HG03442 (cell line): ENCODE data around the gene PTPRN2.
"Not testable (repeated sequence)": the region's sequence is repeated elsewhere in the genome, so short reads cannot be mapped to it uniquely, and the experiment has no call there.

Experiments used
- ATAC-seq: cut with Tn5 transposase; IDR thresholded peaks from one replicate; pipeline ENCODE4 v1.9.1; 2021; ENCODE audit warnings: mild to moderate bottlenecking, moderate library complexity; ENCODE audit not compliant: unreplicated experiment

The PTPRN2 gene

DNA sequence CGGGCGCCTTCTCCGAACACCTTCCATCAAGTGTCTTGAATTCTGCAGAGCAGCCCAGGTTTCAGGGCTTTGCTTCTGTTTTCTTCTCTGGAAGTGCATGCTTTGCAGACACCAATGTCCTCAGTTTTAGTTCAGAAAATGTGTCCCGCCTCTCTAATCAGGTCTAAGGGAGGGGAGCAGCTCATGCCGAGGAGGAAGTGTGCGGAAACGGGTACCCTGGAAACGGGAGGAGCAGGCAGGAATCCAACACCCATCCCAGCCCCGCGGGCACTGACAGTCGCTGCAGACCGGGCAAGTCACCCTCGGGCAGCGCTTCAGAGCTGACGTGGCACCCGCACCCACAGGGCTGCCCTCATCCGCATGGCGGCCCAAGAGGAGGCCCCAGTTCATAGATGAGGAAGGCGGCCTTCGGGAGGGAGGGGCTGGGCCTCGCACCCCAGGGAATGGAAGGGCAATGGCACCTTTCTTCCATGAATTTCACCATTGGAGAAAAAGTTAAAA is 912.1 kb downstream of the PTPRN2 start:
- no peak for ATAC-seq

DNA sequence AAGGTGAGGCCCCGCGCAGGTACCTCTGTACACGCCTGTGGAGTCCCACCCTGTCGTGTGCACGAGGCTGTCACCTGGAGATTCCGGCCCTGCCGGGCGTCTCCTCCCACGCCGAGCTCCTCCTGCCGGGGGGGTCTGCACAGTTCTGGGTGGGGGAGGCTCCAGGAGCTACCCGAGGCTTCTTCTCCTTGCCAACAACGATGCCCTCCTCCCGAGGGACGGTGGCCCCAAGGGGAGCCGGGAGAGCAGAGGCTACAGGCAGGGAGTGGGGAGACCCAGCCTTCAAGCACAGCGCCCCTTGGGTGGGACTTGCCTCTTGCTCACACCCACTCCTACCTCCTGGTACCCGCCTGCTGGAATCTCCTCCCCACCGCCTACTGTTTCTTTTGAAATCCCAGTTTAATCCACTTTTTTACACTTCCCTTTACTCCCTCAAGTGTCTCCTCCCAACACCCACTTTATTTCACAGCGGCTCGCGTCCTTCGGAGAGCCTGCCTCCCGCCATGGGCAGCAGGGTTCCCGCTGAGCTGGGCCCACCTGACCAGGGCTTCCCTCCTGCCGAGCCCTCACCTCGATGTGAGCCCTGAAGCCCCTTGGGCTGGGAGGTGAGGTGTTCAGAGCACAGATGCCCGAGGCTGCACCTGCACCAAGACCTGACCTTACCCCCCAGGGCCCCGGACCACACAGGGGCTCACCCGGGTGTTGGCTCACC is 912.8 kb downstream of the PTPRN2 start:
- ATAC-seq = no peak

DNA sequence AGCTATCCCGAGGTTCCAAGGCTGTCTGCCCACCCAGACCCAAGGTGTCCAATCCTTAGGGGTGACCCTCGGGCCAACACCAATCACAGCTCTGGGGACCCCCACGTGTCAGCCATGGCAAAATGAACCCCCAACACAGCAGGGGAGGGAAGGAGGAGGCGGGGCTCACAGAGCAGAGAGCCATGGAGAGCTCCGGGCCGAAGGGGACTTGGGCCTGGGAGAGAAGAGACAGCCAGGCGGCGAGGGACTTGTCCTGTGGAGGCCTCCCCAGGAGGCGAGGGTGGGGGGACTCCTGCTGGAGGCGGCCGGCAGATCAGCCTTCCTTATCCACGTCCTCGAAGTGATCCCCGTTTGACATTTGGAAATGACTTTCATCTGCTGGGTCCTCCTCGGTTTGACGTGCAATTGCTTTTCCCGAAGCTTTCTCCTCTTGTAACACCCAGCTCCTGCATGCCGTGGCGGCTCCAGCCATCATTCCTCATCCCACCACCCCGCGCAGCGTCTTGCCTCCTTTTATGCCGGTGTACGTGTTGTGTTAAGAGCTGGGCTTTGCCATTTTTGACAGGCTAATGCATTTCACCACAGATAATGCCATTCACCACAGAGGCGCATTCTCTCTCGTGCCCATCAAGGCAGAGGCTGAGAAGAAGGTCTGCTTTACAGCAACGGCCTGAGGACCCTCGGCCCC is 913.5 kb downstream of the PTPRN2 start:
- ATAC-seq = no peak

DNA sequence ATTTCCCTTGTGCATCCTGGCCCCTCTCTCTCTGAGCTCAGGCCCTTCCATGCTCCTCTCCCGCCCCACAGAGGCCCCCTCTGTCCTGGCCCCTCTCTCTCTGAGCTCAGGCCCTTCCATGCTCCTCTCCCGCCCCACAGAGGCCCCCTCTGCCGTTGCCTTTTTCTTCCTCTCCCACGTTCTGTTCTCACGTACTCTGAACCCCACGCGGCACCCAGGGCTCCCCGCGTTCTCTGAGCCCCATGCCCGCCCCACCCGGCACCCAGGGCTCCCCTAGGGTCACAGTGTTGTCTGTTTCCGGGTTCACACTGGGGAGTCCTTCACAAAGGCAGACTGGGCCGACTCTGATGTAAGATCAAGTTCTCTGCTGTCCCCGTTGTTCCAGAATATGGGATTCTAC is 914.0 kb downstream of the PTPRN2 start:
- no peak for ATAC-seq

DNA sequence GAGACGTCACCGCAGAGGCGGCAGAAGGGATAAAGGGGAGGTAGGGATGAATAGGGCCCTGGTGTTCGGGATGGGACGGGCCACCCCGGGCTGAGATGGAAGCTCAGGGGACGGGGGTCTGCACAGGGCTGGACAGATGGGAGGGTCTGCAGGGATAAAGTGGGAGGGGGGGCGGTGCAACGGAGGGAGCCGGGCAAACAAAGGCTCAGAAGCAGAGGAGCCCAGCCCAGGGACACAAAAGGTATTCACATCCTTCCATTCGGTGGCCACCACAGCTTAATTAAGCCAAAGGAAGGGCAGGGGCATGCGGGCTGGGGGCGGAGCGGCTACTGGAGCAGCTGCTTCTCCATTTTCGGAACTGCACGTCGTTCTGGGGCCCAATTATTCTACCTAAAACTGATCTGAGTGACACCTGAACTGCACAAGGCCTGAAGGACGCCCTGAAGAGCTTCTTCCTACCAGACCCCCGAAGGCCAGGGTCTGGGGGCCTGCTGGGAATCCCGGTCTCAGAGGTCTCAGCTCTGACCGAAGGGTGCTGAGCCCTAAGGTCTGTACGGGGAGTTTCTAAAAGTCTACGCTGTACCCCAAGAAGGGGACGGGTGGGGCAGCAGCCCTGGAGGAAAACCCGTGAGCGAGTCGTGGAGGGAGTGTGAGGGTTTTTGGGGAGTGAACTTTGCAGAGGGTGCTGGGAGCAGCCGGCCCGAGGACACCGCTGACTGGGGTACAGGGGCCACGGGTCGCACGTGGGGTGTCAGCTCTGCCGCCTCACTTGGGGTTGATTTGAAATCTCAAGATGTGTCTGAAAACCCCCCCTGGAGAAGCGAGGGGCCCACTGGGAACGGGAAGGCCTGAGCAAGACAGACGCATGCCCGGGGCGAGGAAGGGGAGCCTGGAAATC is 916.0 kb downstream of the PTPRN2 start:
- ATAC-seq = no peak

DNA sequence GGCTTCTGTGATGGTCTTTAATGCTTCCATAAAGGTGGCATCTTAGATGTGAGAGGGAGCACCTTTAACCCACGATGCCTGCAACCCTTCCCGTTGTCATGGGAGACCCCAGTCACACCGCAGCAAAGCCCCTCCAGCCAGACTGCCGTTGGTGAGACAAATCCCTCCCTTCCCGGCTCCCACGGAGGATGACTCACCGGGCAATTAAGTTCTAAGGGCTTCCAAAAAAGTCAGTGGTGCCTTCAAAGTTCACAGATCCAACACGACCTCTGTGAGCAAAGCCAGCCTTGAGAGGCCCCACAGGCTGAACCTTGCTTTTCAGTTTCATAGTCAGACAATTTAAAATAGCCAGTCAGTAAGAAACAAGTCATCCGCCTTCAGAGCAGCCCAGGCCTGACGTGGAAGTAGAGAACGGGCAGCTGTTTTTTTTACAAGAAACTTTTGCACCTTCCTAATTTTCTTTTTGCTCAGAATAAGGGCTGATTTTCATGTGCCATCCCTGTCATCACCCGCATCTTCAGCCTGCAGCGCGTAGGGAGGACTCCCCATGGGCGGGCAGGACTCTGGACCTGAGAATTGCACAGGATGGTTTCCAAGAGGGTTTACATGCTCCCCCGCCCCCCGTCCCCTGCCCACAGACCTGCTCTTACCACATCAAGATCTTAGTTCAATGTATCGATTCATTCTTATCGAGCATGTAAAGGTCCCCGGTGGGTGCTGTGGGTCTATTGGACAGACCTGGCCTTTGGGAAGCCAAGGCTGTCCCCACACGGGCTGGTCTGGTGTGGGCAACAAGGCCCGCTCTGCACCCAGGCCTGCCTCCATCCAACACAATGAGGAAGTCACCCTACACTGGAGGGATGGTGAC is 916.9 kb downstream of the PTPRN2 start:
- no peak for ATAC-seq

DNA sequence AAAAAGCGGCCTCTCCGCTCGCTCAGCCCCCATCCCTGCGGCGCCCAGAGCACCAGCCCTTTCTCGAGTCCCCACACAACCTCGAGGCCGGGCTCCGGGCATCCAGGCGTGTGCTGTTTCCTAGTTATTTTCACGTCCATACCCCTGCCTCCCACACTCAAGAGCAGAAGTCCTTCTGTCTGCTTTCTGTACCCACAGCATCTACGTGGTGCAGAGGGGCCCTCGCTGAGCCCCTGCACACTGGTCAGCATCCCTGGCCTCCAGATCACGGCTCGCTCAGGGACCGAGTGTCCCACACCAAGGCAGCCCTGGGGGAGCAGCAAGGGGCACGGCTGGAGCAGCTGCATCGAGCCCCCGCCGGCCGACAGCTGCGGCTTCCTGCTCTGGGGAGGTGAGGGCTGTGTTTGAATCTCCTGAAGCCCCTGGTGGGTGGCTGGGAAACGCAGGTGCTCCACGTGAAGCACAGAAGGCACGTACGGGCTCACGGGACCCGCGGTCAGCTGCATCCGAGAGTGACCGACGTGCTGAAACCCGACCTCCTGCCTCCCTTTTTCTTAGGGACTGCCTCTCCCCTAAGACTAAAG is 917.8 kb downstream of the PTPRN2 start:
- ATAC-seq = no peak

DNA sequence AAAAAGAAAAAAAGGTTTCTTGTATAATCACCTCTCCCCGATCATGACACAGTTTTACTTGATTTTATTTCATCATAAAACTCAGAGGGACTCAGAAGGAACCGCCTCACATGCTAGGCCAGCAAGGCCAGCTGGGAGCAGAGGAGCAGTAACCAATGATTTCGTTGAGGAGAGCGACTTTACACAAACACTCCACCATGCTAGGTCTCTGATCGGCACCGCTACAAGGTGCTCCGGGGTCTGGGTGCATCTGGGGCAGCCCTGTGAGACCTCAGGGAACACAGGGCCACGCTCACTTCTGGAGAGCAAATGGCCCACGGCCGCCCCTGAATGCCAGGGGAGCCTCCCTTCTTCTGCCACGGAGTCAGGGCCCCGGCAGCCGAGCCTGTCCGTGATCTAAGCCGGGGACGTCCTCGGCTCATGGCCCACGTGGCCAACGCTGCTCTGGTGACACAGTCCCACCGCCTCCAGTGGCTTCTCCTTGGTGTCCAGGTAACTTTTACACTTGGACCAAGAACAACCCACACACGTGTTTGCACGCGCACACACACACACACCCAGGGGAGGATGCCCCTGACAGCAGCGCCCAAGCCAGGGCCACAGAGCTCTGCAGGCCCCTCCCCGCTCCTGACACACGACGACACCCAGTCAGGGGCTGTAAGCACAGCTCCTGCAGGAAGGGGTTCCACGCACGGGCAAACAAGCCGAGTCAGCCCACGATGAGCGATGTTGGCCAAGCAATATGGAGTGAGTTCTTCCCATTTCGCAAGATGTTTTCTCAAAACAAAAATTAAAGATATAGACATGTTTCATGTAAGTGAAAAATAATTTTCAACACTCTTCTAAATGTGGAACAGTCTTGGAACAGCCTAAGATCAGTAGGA is 918.5 kb downstream of the PTPRN2 start:
- no peak for ATAC-seq

DNA sequence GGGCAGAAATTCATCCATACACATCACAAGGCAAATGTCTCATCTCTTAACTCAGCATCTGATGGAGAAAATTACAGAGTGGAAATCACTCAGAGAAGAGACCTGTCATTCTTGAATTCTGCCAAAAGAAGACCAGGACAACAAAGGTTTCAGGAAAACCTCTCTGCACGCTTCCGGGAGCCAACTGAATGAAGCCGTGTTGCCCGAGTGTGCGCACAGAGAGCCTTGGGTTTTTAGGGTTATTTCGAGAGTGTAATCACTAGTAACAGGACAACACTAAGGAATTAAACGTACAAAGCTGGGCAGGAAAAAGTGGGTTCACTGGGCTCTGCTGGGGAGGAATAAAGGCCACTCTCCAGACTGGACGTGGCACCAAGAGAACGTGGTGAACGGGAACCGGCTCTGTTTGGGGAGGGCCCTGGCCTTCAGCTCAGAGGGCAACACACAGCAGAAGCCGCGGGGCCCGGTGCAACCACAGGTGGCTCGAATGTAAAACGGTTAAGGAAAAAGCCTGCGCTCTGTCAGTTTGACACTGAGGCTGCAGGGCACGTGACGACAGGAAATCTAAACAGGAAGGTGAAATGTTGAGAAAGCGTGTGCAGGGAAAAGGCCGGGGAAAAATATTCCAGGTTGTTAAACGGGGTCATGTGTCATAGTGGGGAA is 919.3 kb downstream of the PTPRN2 start:
- ATAC-seq = no peak

DNA sequence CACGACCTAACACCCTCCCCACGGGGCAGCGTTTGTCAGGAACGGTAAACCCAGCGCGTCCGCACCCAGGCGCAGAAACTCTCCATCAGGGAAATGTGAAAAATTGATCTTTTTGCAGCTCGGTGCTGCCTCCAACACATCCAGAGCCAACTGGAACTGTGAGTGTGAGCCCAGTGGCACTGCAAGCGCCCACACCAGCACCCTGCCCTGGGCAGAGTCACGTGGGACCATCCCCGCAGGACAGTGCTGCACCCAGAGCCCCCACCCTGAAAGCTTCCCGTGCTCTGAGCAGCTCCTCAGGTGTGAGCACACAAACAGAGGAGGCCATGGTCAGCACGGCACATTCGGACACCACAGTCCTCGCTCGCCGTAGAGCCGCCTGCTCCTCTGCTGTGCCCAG is 919.9 kb downstream of the PTPRN2 start:
- ATAC-seq = no peak

DNA sequence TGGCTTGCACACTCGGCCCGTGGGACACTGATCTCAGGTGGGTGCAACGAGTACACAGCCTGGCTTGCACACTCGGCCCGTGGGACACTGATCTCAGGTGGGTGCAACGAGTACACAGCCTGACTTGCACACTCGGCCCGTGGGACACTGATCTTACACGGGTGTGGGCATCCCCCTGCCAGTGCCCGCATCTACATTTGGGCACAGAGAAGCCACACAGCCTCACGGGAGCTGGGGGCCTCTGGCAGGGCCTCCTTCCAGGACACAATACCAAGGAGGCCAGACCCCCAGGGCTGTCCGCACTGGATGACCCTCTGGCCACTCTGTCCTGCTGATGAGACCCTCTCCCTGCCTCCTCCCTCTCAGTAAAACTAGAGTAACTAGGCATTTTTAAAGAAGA is 920.4 kb downstream of the PTPRN2 start:
- no peak for ATAC-seq

DNA sequence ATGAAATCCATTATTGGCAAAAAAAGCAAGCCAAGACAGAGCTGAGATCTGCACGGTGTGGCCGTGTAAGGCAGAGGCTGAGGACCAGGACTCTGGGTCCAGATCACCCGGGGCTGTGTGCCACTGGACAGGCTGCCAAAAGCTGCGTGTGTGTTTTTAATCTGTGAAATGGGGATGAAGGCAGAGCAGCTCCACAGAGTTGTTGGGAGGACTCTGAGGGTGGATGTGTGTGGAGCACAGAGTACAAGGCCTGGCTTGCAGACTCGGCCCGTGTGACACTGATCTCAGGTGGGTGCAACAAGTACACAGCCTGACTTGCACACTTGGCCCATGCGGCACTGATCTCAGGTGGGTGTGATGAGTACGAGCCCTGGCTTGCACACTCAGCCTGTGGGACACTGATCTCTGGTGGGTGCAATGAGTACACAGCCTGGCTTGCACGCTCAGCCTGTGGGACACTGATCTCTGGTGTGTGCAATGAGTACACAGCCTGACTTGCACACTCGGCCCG is 921.0 kb downstream of the PTPRN2 start:
- no peak for ATAC-seq

DNA sequence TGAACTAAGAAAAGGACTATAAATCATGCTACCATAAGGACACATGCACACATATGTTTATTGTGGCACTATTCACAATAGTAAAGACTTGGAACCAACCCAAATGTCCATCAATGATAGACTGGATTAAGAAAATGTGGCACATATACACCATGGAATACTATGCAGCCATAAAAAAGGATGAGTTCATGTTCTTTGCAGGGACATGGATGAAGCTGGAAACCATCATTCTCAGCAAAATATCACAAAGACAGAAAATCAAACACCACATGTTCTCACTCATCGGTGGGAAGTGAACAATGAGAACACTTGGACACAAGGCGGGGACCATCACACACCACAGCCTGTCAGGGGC is 922.0 kb downstream of the PTPRN2 start:
- ATAC-seq = not testable (repeated sequence)

DNA sequence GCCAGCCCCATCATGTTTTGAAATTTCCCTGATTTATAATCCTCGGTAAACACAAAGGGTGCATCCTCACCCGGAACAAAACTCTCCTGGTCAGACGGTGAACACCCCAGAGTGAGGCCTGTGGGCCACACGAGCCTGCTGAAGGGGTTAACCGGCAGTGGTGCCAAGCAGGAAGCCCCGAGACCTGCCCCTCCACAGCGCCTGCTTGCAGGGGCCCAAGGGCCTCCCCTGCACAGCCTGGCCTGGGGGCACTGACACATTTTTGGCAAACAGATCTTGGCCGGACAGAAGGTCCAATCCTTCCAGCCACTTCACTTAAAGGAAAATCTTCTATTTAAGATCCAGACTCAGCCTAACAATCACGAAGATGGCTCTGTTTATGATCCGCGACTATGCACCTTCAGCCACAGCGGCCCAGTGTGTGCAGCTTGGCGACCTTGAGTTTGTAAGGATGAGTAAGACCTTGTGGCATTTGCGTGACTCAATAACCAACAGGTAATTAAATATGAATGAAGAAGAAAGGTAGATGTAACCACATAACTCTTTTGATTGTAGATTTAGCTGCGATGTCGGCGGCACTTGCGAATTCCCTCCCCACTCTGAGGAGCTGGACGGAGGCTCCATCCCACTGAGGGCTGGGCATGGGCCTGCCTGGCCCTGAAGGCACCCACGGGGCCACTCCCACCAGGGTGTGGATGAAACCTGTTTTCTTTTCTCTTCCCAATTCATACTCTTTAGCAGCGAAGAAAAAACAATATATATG is 922.6 kb downstream of the PTPRN2 start:
- ATAC-seq = no peak

DNA sequence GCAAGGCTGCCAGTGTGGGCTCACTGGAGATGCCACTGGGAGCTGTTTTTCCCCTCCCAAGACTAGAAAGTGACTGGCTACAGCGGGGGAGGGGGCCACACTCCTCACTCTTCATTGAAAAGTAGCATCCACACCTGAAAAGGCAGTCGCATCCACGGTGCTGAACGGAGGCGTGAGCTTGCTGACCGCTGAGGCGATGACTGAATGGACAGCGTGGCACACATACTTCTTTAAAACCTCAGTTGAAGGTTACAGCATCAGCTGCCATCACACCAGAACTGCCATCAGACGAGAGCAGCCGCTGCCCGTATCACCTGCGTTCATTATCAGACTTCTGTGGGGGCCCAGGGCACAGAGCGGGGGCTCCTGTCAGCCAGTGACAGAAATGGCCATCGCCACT is 923.6 kb downstream of the PTPRN2 start:
- no peak for ATAC-seq

DNA sequence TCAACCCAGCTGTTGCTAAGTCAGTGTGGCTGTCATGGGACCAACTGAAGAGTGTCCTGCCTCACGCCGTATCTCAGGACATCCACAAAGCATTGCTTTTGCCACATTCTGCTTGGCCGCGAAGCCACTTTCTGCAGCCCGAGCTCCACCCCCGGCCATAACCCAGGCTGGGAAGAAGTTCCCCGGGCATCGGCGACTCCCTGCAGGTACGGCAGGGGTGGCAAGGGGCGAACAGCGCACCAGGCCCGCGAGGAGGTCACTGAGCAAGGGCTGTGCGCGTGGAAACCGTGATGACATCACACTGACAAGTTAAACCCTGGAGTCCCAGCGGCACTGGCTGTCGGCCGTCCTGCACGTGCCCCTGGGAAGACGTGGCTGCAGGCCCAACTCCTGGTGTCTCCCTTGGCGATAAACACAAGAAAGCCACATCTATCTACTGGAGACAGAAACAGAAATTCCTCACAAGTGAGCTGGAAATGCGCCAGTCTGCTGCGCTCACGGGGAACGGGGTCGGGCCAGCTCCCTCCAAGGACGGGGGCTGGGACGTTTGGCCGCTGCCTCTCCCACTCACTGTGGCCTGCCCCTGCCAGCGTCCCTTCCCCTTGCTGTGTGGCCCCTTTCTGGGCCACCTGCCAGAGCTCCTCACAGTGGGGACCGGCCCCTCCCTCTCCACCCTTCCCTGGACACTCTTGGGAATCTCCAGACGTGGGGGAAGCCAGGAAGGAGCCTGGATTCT is 924.5 kb downstream of the PTPRN2 start:
- ATAC-seq = no peak

DNA sequence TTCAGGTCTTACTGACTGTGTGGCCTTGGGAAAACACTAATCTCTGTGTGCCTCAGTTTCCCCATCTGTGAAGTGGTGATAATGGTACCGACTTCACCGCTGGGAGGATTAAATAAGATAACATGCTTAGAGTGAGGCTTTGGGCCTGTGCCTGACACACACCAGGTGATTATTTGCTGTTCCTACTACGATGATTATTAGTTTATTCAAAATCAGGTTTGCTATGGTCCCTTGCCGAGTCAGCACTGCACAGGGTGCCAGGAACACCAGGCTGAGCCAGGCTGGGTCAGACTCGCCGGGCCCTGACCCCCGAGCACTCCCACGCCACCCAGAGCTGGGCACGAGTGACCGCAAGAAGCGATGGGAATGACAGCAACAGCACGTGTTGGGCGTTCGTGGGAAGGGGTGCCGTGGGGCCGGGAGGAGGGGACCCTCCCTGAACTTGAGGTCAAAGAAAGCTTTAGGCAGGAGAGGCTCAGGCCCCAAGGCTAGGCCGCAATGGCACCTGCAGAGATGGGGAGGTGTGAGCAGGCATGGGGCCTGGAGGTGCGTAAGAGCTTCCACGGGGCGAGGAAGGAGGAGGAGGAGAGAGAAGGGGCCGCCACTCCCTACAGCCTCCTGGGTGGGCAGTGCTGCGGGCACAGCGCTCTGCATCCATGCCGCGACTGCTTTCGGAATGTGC is 925.4 kb downstream of the PTPRN2 start:
- no peak for ATAC-seq
